GM12878 (cell line): ENCODE results near the gene C2.

Source experiments
- CTCF ChIP-seq, 3 experiments: IDR thresholded peaks in 2 of 3; conservative IDR thresholded peaks in 1 of 3; 2 replicates each; pipeline ENCODE4 v1.5.1; 2011; ENCODE audit warnings: low read depth in 3 of 3, low read length in 3 of 3, mild to moderate bottlenecking in 3 of 3, control low read depth in 2 of 3, moderate library complexity in 2 of 3, inconsistent platforms in 1 of 3, mixed read lengths in 1 of 3; ENCODE audit not compliant: control insufficient read depth in 2 of 3, insufficient read depth in 1 of 3; ENCODE audit errors: extremely low read depth in 1 of 3
- E2F4 ChIP-seq: IDR thresholded peaks from 2 replicates; pipeline ENCODE4 v1.6.1; 2012; ENCODE audit warnings: low read depth, low read length, improper control_type of control experiment
- HDAC2 ChIP-seq: fragments of 200-600 bp; sonication (generic); IDR thresholded peaks from 2 replicates; pipeline ENCODE4 v1.6.1; 2017
- JUND ChIP-seq: IDR thresholded peaks from 2 replicates; pipeline ENCODE4 v1.6.1; 2012; ENCODE audit warnings: low read depth, mild to moderate bottlenecking, low read length, improper control_type of control experiment, moderate library complexity
- PML ChIP-seq: IDR thresholded peaks from 2 replicates; pipeline ENCODE4 v1.6.1; 2012; ENCODE audit warnings: low read length, inconsistent platforms
- ZBTB33 ChIP-seq: fragments of 450-650 bp; IDR thresholded peaks from 2 replicates; pipeline ENCODE4 v1.6.1; 2017; ENCODE audit warnings: mild to moderate bottlenecking

GRCh38 chr6:31889331-31889972, 38.1 kb upstream of the C2 start:
- TF ChIP-seq CTCF (IDR thresholded peaks at IDR 0.05 in 2 of 3, conservative IDR thresholded peaks at IDR 0.05 in 1 of 3; ENCODE audit: control insufficient read depth in 2 of 3, extremely low read depth in 1 of 3, insufficient read depth in 1 of 3, low read depth in 3 of 3, low read length in 3 of 3) (no peak), ZBTB33 (no peak), PML (no peak), JUND (no peak), HDAC2 (no peak), E2F4 (no peak)
